ENCODE measurements around the gene MAPT.

- TF ChIP-seq, protein P1, sequence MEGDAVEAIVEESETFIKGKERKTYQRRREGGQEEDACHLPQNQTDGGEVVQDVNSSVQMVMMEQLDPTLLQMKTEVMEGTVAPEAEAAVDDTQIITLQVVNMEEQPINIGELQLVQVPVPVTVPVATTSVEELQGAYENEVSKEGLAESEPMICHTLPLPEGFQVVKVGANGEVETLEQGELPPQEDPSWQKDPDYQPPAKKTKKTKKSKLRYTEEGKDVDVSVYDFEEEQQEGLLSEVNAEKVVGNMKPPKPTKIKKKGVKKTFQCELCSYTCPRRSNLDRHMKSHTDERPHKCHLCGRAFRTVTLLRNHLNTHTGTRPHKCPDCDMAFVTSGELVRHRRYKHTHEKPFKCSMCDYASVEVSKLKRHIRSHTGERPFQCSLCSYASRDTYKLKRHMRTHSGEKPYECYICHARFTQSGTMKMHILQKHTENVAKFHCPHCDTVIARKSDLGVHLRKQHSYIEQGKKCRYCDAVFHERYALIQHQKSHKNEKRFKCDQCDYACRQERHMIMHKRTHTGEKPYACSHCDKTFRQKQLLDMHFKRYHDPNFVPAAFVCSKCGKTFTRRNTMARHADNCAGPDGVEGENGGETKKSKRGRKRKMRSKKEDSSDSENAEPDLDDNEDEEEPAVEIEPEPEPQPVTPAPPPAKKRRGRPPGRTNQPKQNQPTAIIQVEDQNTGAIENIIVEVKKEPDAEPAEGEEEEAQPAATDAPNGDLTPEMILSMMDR (IDR thresholded peaks at IDR 0.05): no peak
- no peak for TF ChIP-seq POLR2AphosphoS5 (IDR thresholded peaks at IDR 0.05)
These were observed 118.8 kb downstream of the MAPT start for GRCh38 chr17:46013127-46013501.

Measured in prostate gland (tissue), 2 donors.